Measurements from ENCODE around the gene ZNF501.

Gene ZNF501

DNA sequence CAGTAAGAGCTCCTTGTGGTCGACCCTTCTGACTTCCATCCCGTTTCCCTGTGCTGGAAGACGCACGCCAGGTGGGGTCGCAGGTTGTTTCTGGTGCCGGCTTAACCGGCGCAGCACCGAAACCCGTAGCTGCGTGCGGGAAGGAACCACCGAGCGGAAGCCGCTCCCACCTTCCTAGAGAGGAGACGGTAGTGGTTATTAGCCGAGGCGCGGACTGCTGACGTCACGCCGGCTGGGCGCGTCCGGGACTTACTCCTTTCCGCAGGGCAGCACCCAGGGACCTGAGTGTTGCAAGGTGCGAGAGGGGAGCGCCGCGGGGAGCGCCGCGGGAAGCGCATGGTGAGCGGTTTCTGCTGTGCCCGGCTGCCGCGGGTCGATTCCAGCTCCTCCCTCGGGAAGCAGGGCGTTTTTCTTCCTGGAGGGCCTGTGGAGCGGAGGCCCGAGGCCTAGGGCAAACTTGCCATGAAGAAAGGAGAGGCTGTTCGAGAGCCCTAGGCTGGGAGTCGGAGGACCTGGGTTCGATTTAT lies at the start of gene ZNF501:
Gene ZNF501, plus strand, starts transcription at position 252 of the 527 bp plus-strand sequence. CDS start 4,787 bp downstream, outside the sequence.
- no peak for DNase-seq

DNA sequence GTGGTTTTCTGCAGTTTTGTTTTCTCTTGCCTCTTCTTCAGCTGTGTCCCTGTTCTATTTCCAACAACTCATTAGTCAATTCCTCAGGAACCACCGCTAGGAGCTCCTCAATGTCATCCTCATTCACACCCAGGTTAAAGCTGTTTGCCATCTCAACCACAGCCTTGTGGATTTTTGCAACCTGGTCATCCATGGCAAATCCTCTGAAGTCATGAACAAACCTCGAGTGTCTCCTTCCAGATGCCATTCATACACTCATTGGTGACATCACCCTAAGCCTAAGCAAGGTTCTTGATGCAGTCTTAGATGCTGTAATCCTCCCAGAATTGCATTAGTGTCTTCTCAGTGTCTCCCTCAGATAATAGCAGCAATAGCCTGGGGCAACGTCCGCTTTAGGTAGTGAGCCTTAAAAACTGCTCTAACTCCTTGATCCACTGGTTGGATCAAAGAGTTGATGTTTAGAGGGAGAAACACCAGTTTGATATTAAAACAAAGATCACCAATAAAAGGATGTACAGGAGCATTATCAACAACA lies 48.4 kb upstream of the ZNF501 start:
- no peak for DNase-seq

DNA sequence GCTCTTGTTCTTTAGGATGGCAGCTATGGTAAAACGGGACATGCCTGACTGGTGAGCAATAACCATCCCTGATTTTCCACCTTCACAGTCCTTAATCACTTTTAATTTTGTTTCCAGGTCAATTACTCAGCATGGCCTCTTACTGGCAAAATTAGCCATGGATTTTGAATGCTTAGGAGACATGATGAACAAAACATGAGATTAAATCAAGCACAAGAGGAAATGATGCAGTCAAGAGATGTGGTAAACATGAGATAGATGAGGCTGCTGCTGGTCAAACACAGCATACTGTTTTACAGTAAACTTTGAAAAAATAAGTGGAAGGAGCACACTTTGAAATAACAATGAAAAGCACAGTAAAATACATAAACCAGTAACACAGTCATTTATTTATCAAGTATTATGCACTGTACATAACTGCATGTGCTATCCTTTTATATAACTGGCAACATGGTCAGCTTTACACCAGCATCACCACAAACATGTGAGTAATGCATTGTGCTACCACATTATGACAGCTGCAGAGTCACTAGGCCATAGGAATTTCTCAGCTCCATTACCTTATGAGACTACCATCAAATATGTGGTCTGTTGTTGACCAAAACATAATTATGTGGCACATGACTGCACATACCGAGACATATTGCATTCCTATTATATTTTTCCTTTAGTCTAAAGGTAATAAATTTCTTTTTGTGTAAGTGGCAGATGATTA lies 47.1 kb upstream of the ZNF501 start:
- no peak for DNase-seq

DNA sequence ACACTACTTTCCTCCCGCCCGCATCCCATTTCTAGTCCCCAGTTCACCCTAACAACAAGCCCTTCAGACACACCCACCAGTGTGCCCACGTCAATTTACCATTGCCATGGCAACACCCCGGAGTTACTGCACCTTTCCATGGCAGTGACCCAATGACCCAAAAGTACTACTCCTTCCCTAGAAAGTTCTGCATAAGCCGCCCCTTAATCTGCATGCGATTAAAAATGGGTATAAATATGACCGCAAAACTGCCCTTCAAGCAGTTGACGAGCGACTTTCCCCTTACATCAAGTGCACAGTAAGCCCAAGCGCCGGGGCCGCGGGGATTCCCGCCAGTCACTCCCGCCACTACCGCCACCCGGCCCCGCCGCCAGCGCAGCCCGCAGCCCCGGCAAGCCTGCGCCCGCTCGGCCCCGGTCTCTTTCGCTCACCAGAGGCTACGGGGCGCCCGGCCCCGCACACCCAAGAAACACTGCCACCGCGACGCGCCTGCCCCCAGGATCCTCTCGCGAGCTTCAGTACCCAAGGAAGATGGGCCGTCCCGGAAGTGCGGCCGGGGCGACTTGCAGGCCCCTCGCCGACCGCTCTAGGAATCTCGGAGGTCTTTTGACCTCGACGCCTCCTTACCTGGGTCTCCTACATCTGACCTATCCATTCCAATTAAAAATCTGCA lies 44.2 kb upstream of the ZNF501 start:
- DNase-seq, result peak; percentile 12 to 33

DNA sequence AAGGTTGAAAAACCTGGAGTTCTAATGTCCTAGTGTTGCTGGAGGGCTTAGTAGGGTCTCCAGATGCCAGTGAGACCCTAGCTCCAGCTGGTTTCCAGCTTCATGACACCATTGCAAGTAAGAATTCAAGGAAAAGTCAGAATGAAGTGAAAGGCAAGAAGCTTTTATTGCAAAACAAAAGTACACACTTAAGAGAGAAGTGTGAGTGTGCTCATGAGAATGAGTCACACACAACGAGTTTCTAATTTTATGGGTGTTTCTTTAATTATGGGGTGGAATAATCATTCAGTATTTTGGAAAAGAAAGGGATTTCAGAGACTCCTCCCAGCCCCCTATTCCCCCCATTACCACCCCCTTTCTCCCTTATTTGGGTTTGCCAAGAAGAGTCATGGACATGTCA lies 41.5 kb upstream of the ZNF501 start:
- DNase-seq, result no peak

DNA sequence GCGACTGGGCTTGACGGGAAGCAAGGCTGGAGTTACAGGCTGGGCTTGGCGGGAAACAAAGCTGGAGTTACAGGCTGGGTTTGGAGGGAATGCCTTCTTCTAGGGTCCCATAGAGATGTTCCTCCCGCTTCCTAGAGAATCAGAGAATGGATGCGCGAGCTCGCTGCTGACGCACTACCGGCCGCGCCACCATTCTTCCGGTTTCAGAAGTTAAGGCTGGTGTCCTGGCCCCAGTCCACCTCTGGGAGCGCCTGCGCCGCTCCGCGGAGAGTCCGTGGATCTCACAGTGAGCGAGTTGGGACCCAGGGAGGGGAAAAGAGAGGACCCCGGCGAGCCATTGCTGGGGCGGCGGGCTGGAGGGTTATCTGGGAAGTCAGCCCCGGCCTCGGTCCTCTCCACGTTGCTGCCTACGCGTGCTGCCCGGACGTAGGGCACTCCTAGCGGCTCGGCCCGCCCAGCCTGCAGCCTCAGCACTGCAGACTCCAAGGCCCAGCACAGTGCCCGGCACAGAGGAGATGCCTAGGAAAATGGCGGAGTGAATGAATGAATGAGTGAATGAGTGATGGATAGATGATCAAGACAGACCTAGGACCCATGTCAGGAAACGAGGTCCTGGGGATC lies 16.9 kb upstream of the ZNF501 start, which contains the start of gene ZNF502:
Gene ZNF502, plus strand, starts transcription at position 206 of the 621 bp plus-strand sequence. CDS start 7,602 bp downstream, outside the sequence.
- no peak for DNase-seq

DNA sequence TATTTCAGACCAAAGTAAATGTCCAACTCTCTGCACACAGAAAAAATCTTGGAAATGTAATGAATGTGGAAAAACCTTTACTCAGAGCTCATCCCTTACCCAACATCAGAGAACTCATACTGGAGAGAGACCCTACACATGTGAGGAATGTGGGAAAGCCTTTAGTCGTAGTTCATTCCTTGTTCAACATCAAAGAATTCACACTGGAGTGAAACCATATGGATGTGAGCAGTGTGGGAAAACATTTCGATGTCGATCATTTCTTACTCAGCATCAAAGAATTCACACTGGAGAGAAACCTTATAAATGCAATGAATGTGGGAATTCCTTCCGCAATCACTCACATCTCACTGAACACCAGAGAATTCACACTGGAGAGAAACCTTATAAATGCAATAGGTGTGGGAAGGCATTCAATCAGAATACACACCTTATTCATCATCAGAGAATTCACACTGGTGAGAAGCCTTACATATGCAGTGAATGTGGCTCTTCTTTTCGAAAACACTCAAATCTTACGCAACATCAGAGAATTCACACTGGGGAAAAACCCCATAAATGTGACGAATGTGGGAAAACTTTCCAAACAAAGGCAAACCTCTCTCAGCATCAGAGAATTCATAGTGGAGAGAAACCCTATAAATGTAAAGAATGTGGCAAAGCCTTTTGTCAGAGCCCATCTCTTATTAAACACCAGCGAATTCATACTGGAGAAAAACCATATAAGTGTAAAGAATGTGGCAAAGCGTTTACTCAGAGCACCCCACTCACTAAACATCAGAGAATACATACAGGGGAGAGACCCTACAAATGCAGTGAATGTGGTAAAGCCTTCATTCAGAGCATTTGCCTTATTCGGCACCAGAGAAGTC lies 8.0 kb upstream of the ZNF501 start:
- no peak for DNase-seq

DNA sequence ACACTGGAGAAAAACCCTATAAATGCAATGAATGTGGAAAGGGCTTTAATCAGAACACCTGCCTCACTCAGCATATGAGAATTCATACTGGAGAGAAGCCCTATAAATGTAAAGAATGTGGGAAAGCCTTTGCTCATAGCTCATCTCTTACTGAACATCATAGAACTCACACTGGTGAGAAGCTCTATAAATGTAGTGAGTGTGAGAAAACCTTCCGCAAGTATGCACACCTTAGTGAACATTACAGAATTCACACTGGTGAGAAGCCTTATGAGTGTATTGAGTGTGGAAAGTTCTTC lies 7.4 kb upstream of the ZNF501 start:
- no peak for DNase-seq

DNA sequence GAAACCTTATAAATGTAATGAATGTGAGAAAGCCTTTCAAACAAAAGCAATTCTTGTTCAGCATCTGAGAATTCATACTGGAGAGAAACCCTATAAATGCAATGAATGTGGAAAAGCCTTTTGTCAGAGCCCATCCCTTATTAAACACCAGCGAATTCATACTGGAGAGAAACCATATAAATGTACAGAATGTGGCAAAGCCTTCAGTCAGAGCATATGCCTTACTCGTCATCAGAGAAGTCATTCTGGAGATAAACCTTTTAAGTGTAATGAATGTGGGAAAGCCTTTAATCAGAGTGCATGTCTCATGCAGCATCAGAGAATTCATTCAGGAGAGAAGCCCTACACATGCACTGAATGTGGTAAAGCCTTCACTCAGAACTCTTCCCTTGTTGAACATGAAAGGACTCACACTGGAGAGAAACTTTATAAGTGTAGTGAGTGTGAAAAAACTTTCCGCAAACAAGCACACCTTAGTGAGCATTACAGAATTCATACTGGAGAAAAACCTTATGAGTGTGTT lies 5.3 kb downstream of the ZNF501 start:
- no peak for DNase-seq

DNA sequence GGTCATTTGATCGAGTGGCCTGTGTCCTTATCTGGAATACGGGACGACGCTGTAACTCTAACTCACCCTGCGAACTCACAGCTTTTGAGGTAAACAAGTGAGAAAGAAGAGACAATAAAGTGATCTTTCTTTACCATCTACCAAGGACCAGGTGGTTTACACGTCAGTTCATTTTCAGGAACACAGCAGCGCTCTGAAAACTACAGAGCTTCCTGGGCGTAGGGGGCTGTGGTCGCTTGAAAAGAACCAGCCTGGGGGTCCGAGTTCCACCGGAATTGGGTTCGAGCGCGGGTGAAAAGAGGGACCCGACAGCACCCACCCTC lies 31.6 kb downstream of the ZNF501 start:
- peak in 1 of 2 experiments; percentile 32 for DNase-seq

DNA sequence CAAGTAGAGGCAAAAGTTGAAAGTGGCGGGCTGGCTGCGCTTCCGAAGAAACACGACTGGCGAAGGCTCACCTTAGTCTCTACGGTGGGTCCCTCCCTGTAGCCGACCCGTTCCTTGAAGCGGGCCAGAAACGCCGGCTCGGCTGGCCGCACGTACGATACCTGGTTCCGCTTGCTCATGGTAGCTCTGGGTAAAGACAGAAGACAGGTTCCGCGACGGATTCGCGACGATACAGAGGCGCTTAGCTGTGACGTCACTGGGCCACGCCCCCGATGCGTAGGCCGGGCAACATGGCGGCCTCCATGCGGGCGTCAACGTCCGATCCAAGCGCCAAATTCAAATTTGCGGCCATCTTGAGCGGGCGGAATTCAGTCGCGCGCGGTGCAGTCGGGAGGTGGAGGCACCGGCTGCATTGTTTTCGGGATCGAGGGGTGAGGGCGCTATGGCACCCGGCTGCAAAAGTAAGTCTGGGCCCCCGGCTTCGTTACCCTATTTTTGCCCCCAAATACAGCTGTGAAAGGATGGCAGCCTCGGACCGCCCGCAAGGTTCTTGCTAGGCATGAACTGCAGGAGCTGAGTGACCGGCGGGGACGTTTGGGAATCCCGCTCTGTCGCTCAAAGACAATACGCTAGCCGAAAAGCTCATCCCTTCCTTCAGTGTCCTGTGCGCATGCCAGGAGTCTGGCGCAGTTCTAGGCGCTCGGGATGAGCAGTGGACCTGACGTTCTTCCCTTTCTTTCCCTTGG lies 32.2 kb downstream of the ZNF501 start, which contains the start of the genes KIAA1143 and KIF15:
Gene KIAA1143, minus strand, starts transcription at position 196 of the 746 bp plus-strand sequence. Its CDS starts 17 bp downstream, at position 179.
Gene KIF15, plus strand, starts transcription at position 371 of the 746 bp plus-strand sequence. Its CDS starts 72 bp downstream, at position 443.
- peak; percentile 85 to 92 for DNase-seq

DNA sequence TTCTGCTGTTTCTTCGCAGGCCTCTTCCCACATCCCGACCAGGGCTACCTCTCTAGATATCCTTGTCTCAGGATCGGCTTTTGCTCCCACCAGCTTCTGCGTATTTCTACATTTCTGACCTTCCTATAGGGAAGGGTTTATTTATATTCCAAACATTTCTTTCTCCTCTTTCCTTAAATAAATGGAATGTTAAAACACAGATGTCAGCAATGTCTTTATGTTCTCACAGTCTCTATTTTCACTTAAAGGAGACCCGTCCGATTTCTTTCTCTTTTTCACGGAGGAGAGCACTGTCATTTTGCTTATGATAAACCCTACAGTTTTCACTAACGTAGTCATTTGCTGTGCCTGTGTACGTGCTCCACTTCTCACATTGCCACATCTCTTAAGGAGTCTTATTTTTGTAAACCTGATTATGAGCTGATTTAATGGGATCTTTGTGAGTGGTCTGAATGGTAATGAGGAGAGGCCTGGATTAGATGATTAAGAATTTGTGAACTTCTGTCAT lies 32.8 kb downstream of the ZNF501 start:
- peak in 1 of 2 experiments; percentile 42 for DNase-seq

DNA sequence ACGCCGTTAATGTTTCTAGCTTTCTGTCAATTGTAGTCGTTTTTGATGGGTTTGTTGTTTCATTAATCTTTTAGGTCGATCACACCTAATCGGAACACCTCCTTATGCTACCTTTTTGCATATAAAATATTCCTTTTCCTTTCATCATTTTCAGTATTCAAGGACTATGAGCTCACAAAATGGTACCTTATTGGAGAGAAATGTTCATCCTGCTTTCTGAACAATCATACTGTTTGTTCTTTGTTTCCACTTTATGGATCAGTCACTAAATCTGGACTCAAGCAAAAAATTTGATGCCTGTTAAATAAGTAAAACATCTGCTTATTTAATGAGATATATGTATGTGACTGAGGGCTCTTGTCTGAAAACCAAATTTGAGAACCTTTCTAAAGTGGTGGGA lies 33.3 kb downstream of the ZNF501 start:
- DNase-seq, result no peak

DNA sequence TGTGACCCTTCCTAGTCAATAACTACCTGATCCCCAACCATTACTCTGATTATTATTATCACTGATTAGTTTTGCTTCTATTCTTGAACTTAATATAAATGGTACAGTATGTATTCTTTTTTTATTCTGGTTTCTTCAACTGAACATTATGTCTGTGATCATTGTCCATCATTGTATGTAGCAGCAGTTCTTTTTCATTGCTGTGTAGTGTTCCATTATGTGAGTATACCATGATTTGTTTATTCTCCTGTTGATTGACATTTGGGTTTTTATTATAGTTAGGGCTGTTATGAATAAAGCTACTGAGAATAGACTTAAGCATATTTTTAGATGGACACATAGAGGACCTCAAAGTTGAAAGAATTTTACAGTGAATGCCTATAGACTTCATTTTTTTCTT lies 34.8 kb downstream of the ZNF501 start:
- DNase-seq, result no peak

DNA sequence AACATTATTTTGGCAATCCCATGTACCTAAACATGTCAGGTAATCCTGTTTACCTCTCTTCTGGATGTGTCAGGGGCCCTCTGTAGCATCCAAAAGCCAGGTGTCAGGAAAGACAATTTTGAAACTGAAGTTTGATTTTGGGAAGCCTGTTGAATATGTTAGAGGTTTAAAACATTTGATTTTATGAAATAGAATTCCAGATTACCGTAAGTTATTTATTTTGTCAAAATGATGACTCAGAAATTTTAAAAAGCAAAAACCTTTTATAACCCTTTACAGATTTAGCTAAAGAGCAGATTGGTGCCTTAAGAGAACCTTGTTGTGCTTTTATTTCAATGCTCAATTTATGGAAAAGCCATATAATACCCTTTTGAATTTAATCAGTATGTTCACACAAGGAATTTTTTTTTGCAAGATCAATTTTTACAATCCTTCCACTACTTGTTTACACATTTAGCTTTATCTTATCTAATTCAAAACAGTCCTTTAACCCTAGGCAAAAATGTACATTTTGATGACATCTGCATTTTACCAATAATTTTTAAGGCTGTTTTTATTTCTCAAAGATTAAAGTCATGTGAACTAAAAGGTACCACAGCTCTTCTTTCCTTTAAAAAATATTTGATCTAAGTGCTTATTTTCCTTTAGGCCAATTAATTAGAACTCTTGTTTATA lies 42.1 kb downstream of the ZNF501 start:
- DNase-seq, result no peak

DNA sequence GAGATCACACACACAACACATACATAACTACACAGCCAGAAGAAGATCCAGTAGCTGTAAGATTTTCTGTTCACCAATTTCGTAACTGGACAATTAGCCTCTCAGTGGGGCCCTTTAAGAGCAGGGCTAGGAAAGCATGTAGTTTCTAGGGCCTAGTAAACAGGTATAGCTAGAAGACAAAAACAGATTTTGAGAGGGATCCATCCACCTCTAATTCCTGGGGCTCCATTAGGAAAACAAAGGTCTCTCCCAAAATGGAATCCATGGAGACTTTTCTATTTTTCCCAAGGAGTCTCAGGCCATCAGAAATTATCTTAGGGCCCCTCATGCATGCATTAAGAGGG lies 42.6 kb downstream of the ZNF501 start:
- no peak for DNase-seq

DNA sequence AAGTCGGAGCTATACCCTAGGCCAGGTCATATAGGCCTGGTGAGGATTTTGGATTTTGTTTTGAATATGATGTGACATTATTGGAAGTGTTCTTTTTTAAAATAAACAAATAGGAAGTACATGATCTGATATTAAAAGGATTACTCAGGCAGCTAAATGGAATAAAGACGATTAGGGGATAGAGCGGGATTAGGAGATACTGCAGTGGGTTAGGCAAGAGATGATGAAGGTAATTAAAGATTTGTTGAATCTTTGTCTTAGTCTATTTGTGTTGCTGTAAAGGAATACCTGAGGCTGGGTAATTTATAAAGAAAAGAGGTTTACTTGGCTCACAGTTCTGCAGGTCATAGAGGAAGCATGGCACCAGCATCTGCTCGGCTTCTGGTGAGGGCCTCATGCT lies 53.5 kb downstream of the ZNF501 start:
- DNase-seq, result no peak
